ENCODE results near the gene ARID3C.
"Not testable (repeated sequence)": the region's sequence is repeated elsewhere in the genome, so short reads cannot be mapped to it uniquely, and the experiment has no call there.

Gene ARID3C

GRCh38 chr9:34651876-34652601 is 23.2 kb upstream of the ARID3C start, which contains the start of gene IL11RA:
TSS of gene IL11RA (plus strand) at chr9:34652185. CDS start at chr9:34655218, 3,033 bp downstream.
- DNase-seq, result peak; percentile 55 to 60

GRCh38 chr9:34651321-34651720 is 22.5 kb upstream of the ARID3C start:
- no peak for DNase-seq

- no peak for DNase-seq
Measured at GRCh38 chr9:34650816-34651215, 21.9 kb upstream of the ARID3C start.

GRCh38 chr9:34648673-34649072 is 19.8 kb upstream of the ARID3C start:
- DNase-seq, result no peak

GRCh38 chr9:34647651-34648050 is 18.8 kb upstream of the ARID3C start:
- DNase-seq, result no peak

GRCh38 chr9:34647084-34647403 is 18.2 kb upstream of the ARID3C start:
- DNase-seq, result no peak

GRCh38 chr9:34646211-34647083 is 17.6 kb upstream of the ARID3C start, which contains the start of gene GALT:
TSS of gene GALT (plus strand) at chr9:34646675. CDS start at chr9:34646705, 30 bp downstream.
- peak; percentile 95 to 97 for DNase-seq

GRCh38 chr9:34644766-34645314 is 16.0 kb upstream of the ARID3C start:
- no peak for DNase-seq

- no peak for DNase-seq
Measured at GRCh38 chr9:34642679-34643078, 13.8 kb upstream of the ARID3C start.

- DNase-seq, result not testable (repeated sequence)
Measured at GRCh38 chr9:34639322-34639721, 10.5 kb upstream of the ARID3C start.

GRCh38 chr9:34638138-34638445 is 9.2 kb upstream of the ARID3C start:
- DNase-seq, result peak in 1 of 2 donors; percentile 28

- DNase-seq, result peak; percentile 94
Measured at GRCh38 chr9:34637356-34638137, 8.7 kb upstream of the ARID3C start, which contains the start of gene SIGMAR1. TSS of gene SIGMAR1 (minus strand) at chr9:34637787. CDS start at chr9:34637697, 90 bp downstream.

- peak in 1 of 2 donors; percentile 49 for DNase-seq
Measured at GRCh38 chr9:34636791-34637355, 8.0 kb upstream of the ARID3C start.

GRCh38 chr9:34635556-34635955 is 6.7 kb upstream of the ARID3C start:
- DNase-seq, result no peak

GRCh38 chr9:34634551-34635248 is 5.8 kb upstream of the ARID3C start:
- DNase-seq, result no peak

GRCh38 chr9:34633851-34634550 is 5.1 kb upstream of the ARID3C start:
- DNase-seq, result peak; percentile 74 to 79

GRCh38 chr9:34633166-34633565 is 4.3 kb upstream of the ARID3C start:
- no peak for DNase-seq

- DNase-seq, result no peak
Measured at GRCh38 chr9:34630402-34631154, 1.7 kb upstream of the ARID3C start.

- DNase-seq, result no peak
Measured at GRCh38 chr9:34629491-34629808, 584 bp upstream of the ARID3C start.
